ENCODE results near the gene ADCK1. TPM values are rescaled to one million over a fixed set of nuclear protein-coding genes. Genes with fewer than 3 reads are reported as not detected.
"Not testable (repeated sequence)": the region's sequence is repeated elsewhere in the genome, so short reads cannot be mapped to it uniquely, and the experiment has no call there.

The ADCK1 gene
- total RNA-seq, 1 experiment from 2014 or later: 19.0 TPM

GRCh38 chr14:77773966-77774365 lies 25.9 kb upstream of the ADCK1 start:
- H3F3A ChIP-seq (ENCODE audit: insufficient read depth, low read depth); H4K20me1 ChIP-seq (ENCODE audit: insufficient read depth); DNase-seq; H3K9me2 ChIP-seq (ENCODE audit: insufficient read depth); H3K36me3 ChIP-seq (ENCODE audit: low read depth); CTCF ChIA-PET; H3K4me1 ChIP-seq (replicated peaks; ENCODE audit: insufficient read depth); POLR2A ChIA-PET (ENCODE audit: unreplicated experiment); H3K4me2 ChIP-seq; H3K4me3 ChIP-seq; H3K27ac ChIP-seq; BruUV-seq (replicated peaks); H3K27me3 ChIP-seq (ENCODE audit: insufficient read depth, low read depth); intact Hi-C loops (cut with micrococcal nuclease; ENCODE audit: unreplicated experiment); H3K79me2 ChIP-seq (ENCODE audit: low read depth); H3K9me3 ChIP-seq (ENCODE audit: insufficient read depth, low read depth); H2AFZ ChIP-seq: not testable (repeated sequence)

- H3K4me2 ChIP-seq: no peak overlapping the region
- no peak for DNase-seq
- no TSS peak for BruUV-seq (replicated peaks)
- intact Hi-C loops (cut with micrococcal nuclease; ENCODE audit: unreplicated experiment): no loop called here
- H3K36me3 ChIP-seq (ENCODE audit: low read depth): no peaks in the 10 kb centered on the region
- POLR2A ChIA-PET (ENCODE audit: unreplicated experiment): no interaction called here
- H3K4me1 ChIP-seq (replicated peaks; ENCODE audit: insufficient read depth): 0 out of 2 replicates have a peak, but pooled peaks cover under 1% of the 10 kb centered on the region
- H3K4me3 ChIP-seq: no peak overlapping the region
- H3K9me2 ChIP-seq (ENCODE audit: insufficient read depth): no peaks in the 10 kb centered on the region
- H3K79me2 ChIP-seq (ENCODE audit: low read depth): no peaks in the 10 kb centered on the region
- no peaks in the 10 kb centered on the region for H3F3A ChIP-seq (ENCODE audit: insufficient read depth, low read depth)
- no peak overlapping the region for H3K27ac ChIP-seq
- CTCF ChIA-PET: no interaction called here
- no peaks in the 10 kb centered on the region for H3K27me3 ChIP-seq (ENCODE audit: insufficient read depth, low read depth)
- no peak for TF ChIP-seq CTCF (conservative IDR thresholded peaks at IDR 0.05)
- no peak for TF ChIP-seq EZH2 (IDR thresholded peaks at IDR 0.05; ENCODE audit: low read depth)
- H4K20me1 ChIP-seq (ENCODE audit: insufficient read depth): no peaks in the 10 kb centered on the region
- H3K9me3 ChIP-seq (ENCODE audit: insufficient read depth, low read depth): no peaks in the 10 kb centered on the region
- no peak overlapping the region for H2AFZ ChIP-seq
Observed at GRCh38 chr14:77782202-77782601, 17.7 kb upstream of the ADCK1 start.

GRCh38 chr14:77786148-77786547 lies 13.8 kb upstream of the ADCK1 start:
- ChIA-PET POLR2A (ENCODE audit: unreplicated experiment) (no interaction called here), CTCF (no interaction called here)

More at GRCh38 chr14:77786148-77786547, 13.8 kb upstream of the ADCK1 start:
- peaks cover 5% of the 10 kb centered on the region for H3F3A ChIP-seq (ENCODE audit: insufficient read depth, low read depth)
- H3K4me2 ChIP-seq: no peak overlapping the region
- intact Hi-C loops (cut with micrococcal nuclease; ENCODE audit: unreplicated experiment): no loop called here
- no peak for TF ChIP-seq EZH2 (IDR thresholded peaks at IDR 0.05; ENCODE audit: low read depth)
- TF ChIP-seq CTCF (conservative IDR thresholded peaks at IDR 0.05): no peak
- no peaks in the 10 kb centered on the region for H3K27me3 ChIP-seq (ENCODE audit: insufficient read depth, low read depth)
- H3K9me3 ChIP-seq (ENCODE audit: insufficient read depth, low read depth): no peaks in the 10 kb centered on the region
- no TSS peak for BruUV-seq (replicated peaks)
- no peak overlapping the region for H2AFZ ChIP-seq
- H3K4me1 ChIP-seq (replicated peaks; ENCODE audit: insufficient read depth): peaks cover 13% of the 10 kb centered on the region
- H3K9me2 ChIP-seq (ENCODE audit: insufficient read depth): no peaks in the 10 kb centered on the region
- no peaks in the 10 kb centered on the region for H3K36me3 ChIP-seq (ENCODE audit: low read depth)
- H4K20me1 ChIP-seq (ENCODE audit: insufficient read depth): no peaks in the 10 kb centered on the region
- no peak overlapping the region for H3K4me3 ChIP-seq
- no peak for DNase-seq
- H3K27ac ChIP-seq: no peak overlapping the region
- no peaks in the 10 kb centered on the region for H3K79me2 ChIP-seq (ENCODE audit: low read depth)

Measured in PC-9 (cell line).